GM11168 (cell line): ENCODE results near the gene PDE8A.
"Not testable (repeated sequence)": the region's sequence is repeated elsewhere in the genome, so short reads cannot be mapped to it uniquely, and the experiment has no call there.

Source experiments
- in situ Hi-C: fragments of 300-500 bp; cut with MboI; formaldehyde crosslinking; loops from one replicate; pipeline ENCODE4 v1.12.0; 2022; ENCODE audit warnings: low sequenced_read_pairs; ENCODE audit not compliant: unreplicated experiment

PDE8A gene

DNA sequence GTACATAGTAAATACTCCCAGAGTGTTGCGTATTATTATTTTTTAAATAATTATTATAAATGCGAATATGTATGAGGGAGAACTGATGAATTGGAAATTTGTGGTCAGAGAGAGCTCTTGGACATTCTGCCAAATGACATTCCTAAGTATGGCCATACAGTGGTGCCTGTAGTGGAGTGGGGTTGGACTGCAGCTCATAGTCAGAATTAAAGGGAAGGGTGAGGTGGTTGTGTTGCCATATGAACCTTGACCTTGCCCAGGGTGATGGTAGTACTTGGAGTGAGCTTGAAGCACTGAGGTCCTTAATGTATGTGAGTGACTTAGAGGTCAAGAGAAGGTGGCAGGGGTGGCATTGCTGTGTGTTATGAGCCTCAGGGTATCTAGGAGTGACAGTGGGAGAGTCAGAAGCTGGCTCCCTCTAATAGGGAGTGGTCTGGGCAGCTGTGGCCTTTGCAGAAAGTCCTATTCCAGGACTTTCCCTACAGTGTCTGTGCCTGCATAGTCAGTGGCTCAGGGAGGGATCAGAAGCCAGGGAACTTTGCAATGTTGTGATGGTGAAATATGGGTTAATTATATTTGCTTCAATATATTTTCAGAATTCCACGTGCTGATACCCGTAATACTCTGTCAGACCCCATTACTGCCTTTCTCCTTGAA, 26.2 kb downstream of the PDE8A start:
- in situ Hi-C loops = no loop called here

- in situ Hi-C loops = no loop called here
Observed at GRCh38 chr15:85008474-85009260, 27.0 kb downstream of the PDE8A start.

DNA sequence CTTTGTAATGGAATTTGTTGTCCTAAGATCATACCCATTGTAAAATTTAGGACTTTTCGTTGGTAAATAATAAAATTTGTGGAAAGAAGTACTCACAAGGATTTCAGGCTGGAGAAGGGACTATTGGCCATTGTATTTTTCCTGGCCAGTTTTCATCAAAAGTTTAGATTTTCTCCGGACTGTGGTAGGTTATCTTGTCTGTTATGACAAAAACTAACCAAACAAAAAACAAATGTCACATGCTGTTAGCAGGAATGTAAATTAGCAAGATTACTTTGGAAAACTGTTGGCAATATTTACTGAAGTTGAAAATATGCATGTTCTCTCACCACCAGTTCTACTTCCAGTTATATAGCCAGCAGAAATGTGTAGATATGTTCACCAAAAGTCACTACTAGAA, 27.8 kb downstream of the PDE8A start:
- in situ Hi-C loops = no loop called here

GRCh38 chr15:85010071-85010385, 28.4 kb downstream of the PDE8A start:
- in situ Hi-C loops = no loop called here

DNA sequence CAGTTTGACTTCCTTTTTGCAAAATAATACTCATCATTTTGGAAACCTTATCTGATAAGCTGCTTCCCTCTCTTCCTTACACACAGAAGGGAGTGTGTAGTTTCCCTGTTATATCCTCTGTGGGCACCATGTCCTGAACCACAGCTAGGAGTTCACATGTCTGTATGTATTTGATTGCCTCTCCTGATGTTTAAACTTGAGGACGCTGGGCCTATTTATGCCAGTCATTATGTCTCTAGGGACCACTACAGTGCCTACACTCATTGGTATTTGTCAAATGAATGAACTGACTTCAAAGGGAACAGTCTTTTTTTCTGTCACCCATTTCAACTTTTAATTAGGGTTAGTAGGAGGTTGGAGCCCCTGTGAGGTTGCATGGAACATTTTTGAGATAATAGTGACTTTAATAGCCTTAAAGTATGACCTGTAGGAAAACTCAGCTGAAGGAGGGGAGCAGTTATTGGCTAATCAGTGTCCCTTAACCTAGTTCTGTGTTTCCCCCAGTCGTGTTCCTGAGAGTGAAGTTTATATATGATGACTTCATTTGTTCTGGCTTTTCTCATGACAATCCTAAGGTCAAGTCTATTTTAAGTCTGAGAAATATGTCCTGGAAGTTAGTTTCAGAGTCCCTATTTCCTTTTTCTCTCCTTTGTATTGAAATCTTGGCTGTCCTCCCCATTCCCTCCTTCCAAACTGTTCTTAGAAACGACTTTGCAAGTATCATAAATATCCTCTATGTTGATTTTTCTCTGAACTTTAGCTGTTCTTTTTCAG, 28.9 kb downstream of the PDE8A start:
- in situ Hi-C loops = no loop called here

GRCh38 chr15:85011160-85011571, 29.5 kb downstream of the PDE8A start:
- in situ Hi-C loops = no loop called here

- in situ Hi-C loops = not testable (repeated sequence)
Observed at GRCh38 chr15:85011724-85012123, 30.1 kb downstream of the PDE8A start.

DNA sequence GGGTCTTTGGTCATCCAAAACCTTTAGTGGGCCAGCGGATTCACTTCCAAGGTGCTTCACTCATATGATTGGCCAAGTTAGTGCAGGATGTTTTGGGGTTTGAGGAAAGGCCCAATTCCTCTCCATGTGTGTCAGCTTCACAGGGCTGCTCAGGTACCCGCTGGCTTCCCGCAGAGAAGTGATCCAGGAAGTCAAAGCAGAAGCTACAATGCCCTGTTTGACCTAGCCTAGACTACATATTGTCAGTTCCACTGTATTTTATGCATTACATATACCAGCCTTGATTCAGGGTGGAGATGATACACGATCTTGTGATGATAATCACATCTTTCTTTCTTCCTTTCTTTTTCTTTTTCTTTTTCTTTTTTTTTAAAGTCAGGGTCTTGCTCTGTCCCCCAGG, 32.1 kb downstream of the PDE8A start:
- in situ Hi-C loops = no loop called here

DNA sequence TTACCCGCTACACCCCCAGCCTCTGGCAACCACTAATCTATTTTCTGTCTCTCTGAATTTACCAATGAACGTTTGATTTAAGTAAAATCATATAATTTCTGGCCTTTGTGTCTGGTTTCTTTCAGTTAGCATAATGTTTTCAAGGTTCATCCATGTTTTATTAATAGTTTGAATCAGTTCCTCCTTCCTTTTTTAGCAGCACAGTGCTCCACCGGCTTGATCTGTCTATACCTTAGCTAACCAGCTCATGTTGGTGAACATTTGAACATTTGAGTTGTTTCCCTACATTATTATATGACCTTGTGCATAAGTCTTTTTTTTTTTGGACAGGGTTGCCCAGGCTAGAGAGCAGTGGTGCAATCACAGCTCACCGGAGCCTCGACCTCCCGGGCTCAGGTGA, 33.3 kb downstream of the PDE8A start:
- in situ Hi-C loops = no loop called here

- in situ Hi-C loops = no loop called here
Observed at GRCh38 chr15:85016275-85016674, 34.6 kb downstream of the PDE8A start.

GRCh38 chr15:85019815-85020590, 38.3 kb downstream of the PDE8A start:
- in situ Hi-C loops = no loop called here

DNA sequence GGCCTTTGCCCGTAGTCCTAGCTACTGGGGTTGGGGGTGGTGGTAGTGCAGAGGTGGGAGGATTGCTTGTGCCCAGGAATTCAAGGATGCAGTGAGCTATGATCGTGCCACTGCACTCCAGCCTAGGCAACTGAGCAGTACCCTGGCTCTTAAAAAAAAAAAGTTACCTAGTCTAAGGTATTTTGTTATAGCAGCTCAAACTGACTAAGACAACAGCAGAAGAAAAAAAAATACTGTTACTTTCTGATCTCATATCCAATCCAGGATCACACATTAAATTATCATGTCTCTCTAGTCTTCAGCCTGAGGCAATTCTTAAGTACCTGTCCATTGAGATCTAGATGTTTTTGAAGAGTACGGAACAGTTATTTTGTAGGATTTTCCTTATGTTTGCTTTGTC, 39.8 kb downstream of the PDE8A start:
- in situ Hi-C loops = no loop called here

GRCh38 chr15:85022860-85023403, 41.3 kb downstream of the PDE8A start:
- in situ Hi-C loops = no loop called here

- in situ Hi-C loops = no loop called here
Observed at GRCh38 chr15:85024003-85024402, 42.3 kb downstream of the PDE8A start.

- in situ Hi-C loops = no loop called here
Observed at GRCh38 chr15:85024509-85025336, 43.1 kb downstream of the PDE8A start.

DNA sequence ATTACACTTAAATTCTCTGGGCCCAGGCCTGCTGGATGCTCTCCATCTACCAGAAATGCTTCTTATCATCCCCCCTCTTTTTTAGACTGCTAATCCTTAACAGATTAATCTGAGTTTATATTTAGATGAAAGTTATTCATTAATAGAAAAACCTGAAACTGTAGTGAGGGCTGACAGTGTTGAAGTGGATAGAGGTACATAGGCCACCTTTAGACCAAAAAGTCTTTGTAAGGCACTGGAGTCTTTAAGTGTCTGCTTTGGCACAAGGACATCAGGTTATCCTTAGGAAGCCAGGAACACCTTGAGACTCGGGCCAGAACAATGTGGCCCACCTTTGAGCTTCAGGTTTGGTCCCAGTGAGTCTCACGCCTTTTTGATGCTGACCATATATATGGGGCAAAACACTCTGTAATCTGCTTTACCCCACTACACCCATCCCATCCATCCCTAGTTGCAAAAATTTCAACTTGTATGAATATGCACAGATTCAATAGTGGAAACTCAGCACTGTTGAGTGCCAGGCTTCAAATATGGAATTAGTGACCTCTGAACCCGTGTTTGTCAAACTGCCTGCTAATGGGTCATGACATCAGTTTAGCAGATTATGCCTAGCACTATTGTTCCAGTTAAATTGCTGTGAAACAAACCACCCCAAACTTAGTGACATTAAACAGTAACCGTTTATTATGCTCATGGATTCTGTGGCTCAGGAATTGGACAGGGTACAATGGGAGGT, 44.0 kb downstream of the PDE8A start:
- in situ Hi-C loops = no loop called here

DNA sequence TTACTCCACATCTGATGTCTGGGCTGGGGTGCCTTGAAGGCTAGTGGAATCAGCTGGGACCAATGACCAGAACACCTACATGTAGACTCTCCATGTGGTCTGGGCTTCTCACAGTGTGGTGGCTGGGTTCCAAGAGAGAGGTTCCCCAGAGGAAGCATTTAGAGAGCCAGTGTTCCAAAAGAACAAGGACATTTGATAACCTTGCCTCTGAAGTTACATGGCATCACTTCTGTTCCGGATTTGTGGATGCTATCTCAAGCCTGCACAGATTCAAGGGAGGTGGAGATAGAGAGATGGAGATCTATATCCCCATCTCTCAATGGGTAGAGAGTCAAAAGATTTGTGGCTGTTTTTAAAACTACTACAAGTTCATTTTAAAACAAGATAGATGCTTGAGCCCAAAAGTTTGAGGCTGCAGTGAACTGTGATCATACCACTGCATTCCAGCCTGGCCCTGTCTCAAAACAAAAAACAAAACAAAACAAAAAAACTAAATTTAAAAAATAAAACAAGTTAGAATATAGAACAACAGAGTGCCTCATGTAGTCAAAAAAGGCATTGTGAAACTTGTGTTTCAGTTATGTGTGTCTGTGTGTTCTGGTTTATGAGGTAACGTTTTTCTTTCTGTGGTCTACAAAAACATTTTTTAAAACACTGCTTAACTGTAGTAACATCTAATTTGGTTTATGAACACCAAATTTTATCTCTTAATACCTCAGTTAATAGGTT, 44.8 kb downstream of the PDE8A start:
- in situ Hi-C loops = no loop called here

- in situ Hi-C loops = no loop called here
Observed at GRCh38 chr15:85027033-85027380, 45.4 kb downstream of the PDE8A start.
